GM12872 (cell line): ENCODE data around the gene FBXW9.

Source experiments
- CTCF ChIP-seq: IDR thresholded peaks from 3 replicates; pipeline ENCODE4 v1.5.1; 2011; ENCODE audit warnings: low read depth, mild to moderate bottlenecking, low read length, moderate library complexity; ENCODE audit not compliant: insufficient read depth

The FBXW9 gene

GRCh38 chr19:12641456-12641855 lies 55.0 kb downstream of the FBXW9 start:
- no peak for TF ChIP-seq CTCF

GRCh38 chr19:12639901-12640613 lies 56.4 kb downstream of the FBXW9 start:
- TF ChIP-seq CTCF, result peak; percentile 81
